HG02759 (cell line): Measurements from ENCODE around the gene PSME1.
A peak's percentile ranks its signal among the peaks of the same experiment; 100 is the strongest.
"Not testable (repeated sequence)": the region's sequence is repeated elsewhere in the genome, so short reads cannot be mapped to it uniquely, and the experiment has no call there.

Source experiments
- ATAC-seq: cut with Tn5 transposase; IDR thresholded peaks from one replicate; pipeline ENCODE4 v1.9.1; 2021; ENCODE audit warnings: mild to moderate bottlenecking, moderate library complexity; ENCODE audit not compliant: unreplicated experiment

Gene PSME1

GRCh38 chr14:24103451-24103850, 32.5 kb upstream of the PSME1 start:
- no peak for ATAC-seq

GRCh38 chr14:24105609-24106239, 30.3 kb upstream of the PSME1 start:
- ATAC-seq = not testable (repeated sequence)

- no peak for ATAC-seq
These were observed 29.2 kb upstream of the PSME1 start for GRCh38 chr14:24106672-24107271.

- no peak for ATAC-seq
These were observed 27.6 kb upstream of the PSME1 start for GRCh38 chr14:24108336-24108874.

GRCh38 chr14:24110060-24110459, 25.9 kb upstream of the PSME1 start:
- no peak for ATAC-seq

- no peak for ATAC-seq
These were observed 25.5 kb upstream of the PSME1 start for GRCh38 chr14:24110523-24110922.

GRCh38 chr14:24113379-24113800, 22.6 kb upstream of the PSME1 start:
- no peak for ATAC-seq

- ATAC-seq = peak; percentile 35
These were observed 22.0 kb upstream of the PSME1 start for GRCh38 chr14:24113801-24114531.

GRCh38 chr14:24114532-24115421, 21.2 kb upstream of the PSME1 start, which contains the start of the genes DCAF11 and NRL:
Gene DCAF11, plus strand, starts transcription at chr14:24114777. Its CDS starts 818 bp downstream, at chr14:24115595.
Gene NRL, minus strand, starts transcription at chr14:24114949. Its CDS starts 32,101 bp downstream, at chr14:24082848.
- peak; percentile 83 for ATAC-seq

- no peak for ATAC-seq
These were observed 20.4 kb upstream of the PSME1 start for GRCh38 chr14:24115422-24116127.

- ATAC-seq = no peak
These were observed 19.7 kb upstream of the PSME1 start for GRCh38 chr14:24116128-24116814.

GRCh38 chr14:24117179-24117578, 18.8 kb upstream of the PSME1 start:
- ATAC-seq = no peak

- ATAC-seq = no peak
These were observed 16.3 kb upstream of the PSME1 start for GRCh38 chr14:24119691-24120090.

- ATAC-seq = no peak
These were observed 14.8 kb upstream of the PSME1 start for GRCh38 chr14:24121210-24121609.

GRCh38 chr14:24122416-24122815, 13.6 kb upstream of the PSME1 start:
- ATAC-seq = no peak

- ATAC-seq = no peak
These were observed 13.1 kb upstream of the PSME1 start for GRCh38 chr14:24122898-24123297.

- peak; percentile 78 for ATAC-seq
These were observed 12.3 kb upstream of the PSME1 start for GRCh38 chr14:24123424-24124417.

- no peak for ATAC-seq
These were observed 9.1 kb upstream of the PSME1 start for GRCh38 chr14:24126939-24127338.
